NCI-H1048 (cell line): ENCODE results near the gene IZUMO4.

ENCODE experiments used
- DNase-seq: peaks from one replicate; lab custom pipeline; 2025; lab: John Stamatoyannopoulos, UW

The IZUMO4 gene

GRCh38 chr19:2096480-2097202, at the start of gene IZUMO4:
Gene IZUMO4, plus strand, starts transcription at chr19:2096915. Its CDS starts 31 bp downstream, at chr19:2096946.
- DNase-seq = peak; percentile 96

GRCh38 chr19:2047076-2047448, 49.7 kb upstream of the IZUMO4 start:
- DNase-seq = no peak

- no peak for DNase-seq
These were observed 49.1 kb upstream of the IZUMO4 start for GRCh38 chr19:2047449-2048103.

GRCh38 chr19:2048104-2048958, 48.4 kb upstream of the IZUMO4 start:
- DNase-seq = no peak

GRCh38 chr19:2048959-2049740, 47.6 kb upstream of the IZUMO4 start:
- DNase-seq = no peak

- no peak for DNase-seq
These were observed 46.9 kb upstream of the IZUMO4 start for GRCh38 chr19:2049741-2050348.

- no peak for DNase-seq
These were observed 46.2 kb upstream of the IZUMO4 start for GRCh38 chr19:2050349-2050990.

- peak; percentile 66 for DNase-seq
These were observed 45.5 kb upstream of the IZUMO4 start, which contains the start of gene MKNK2 for GRCh38 chr19:2050991-2051772. Gene MKNK2, minus strand, starts transcription at chr19:2051244. Its CDS starts 393 bp downstream, at chr19:2050851.

GRCh38 chr19:2051773-2052704, 44.7 kb upstream of the IZUMO4 start:
- DNase-seq = no peak

- DNase-seq = no peak
These were observed 42.9 kb upstream of the IZUMO4 start for GRCh38 chr19:2053601-2054389.

GRCh38 chr19:2054763-2055162, 42.0 kb upstream of the IZUMO4 start:
- no peak for DNase-seq

GRCh38 chr19:2055931-2056836, 40.5 kb upstream of the IZUMO4 start:
- DNase-seq = no peak

- DNase-seq = no peak
These were observed 39.9 kb upstream of the IZUMO4 start for GRCh38 chr19:2056837-2057192.

- no peak for DNase-seq
These were observed 38.9 kb upstream of the IZUMO4 start for GRCh38 chr19:2057484-2058469.

GRCh38 chr19:2058570-2059421, 37.9 kb upstream of the IZUMO4 start:
- no peak for DNase-seq
